HG03196 (cell line): ENCODE measurements around the gene PMPCA.

Experiments used
- ATAC-seq: cut with Tn5 transposase; IDR thresholded peaks from one replicate; pipeline ENCODE4 v1.9.1; 2021; ENCODE audit not compliant: unreplicated experiment

PMPCA gene

DNA sequence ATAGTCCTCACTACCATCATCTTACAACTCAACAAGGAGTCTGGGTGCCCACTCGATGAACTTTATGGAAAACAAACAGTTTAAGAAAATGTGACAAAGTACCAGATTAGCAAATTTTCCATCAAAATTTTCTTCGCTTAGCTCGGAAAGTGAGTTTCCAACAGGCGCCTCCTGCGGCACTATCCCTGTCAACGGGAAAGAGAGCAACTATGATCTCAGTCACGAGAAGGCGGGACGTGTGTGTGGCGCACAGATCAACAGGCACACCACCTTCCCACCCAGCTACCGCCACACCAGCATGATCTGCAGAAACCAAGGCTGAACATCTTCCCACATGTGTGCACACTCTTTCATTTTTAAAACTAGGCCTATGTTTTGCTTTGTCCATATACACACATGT lies 42.9 kb downstream of the PMPCA start:
- ATAC-seq: no peak

DNA sequence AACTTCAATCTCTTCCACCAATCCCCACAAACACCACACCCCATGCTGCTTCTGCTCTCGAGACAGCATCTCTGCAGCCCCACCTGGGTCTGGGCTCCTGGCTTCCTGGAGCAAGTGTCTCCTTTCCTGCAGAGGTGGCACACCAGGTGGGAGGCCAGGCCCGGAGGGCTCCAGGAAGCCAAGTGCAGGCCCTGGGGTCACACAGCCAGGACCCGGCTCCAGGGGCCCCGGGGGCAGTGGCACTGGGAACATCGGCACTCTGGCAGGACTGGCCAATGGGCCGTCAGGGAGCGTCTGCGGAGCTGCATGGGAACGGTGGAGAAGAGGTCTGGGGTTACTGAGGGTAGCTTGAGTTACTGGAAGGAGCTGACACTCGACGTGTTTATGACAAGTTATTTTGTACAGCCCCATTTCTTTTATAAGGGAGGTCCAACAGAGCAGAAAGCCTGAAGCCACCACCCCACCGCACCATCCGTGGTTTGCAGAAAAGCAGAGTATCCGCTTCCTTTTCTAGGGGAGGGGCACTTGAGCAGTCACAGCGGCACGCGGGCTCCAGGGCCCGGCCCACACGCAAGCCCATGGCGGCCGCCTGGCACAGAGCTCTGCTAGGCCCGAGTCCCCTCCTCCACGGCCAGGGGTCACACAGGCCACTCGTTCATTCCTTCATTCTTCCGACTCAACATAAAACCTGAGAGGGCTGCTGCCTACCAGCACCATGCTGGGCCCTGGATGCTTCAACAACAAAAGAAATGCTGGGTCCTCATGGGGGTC lies 43.8 kb downstream of the PMPCA start:
- no peak for ATAC-seq

DNA sequence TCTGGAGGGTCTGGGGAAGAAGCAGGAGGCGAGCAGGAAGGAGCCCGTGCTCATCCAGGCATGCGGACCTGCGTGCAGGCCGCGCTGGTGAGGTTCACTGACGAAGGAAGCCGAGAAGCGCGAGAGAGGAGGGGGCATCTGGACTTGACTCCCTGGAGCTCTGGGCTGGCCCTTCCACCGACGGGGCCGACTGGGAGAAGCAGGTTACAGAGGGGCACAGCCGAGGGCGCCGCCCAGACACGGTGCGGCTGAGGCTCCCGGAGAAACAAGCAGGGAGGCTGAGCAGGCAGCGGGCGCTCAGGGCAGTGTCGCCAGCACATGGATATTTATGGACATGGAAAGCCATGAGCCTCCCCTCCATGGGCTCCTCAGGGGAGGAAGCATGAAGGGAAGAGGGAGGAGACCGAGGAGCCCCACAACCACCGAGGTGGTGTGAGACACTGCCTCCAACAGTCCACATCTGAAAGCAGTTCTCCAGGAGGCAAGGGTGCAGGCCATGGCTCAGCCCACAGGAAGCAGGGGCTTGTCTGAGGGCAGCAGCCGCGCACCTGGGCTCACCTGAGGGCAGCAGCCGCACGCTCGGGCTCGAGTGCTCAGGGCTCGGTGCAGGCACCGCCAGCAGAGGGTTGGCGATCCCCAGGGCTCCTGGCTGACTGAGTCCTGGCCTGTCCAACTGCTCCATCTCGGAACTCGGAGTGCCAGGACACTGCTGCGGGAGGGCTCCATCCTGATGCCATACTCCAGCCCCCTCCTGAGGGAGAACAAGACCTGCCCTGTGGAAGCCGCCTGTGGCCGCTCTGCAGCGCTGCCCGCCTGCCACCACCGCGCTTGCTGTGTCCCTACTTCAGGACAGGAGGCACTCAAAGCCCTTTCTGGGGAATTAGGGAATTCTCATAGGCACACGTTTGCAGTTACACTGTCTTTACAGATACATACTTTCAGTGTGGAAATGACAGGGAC lies 44.9 kb downstream of the PMPCA start:
- no peak for ATAC-seq

DNA sequence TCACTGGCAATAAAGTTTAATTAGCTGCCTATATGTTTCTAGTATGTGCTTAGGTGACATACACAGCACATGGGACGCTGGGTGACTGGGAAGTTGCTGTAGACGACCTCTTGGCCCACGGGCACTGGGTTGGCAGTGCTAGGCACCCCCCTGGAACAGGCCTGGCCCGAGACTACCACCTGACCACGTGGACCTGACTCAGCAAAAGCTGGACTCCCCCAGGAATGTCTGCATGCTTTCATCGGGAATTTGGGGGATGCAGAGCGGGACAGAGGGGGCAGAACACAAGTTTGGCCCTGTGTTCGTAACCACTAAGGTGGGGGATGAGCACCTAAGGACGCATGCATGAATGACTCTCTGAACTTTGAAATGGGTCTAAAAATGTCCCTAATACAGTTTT lies 45.8 kb downstream of the PMPCA start:
- ATAC-seq: no peak

DNA sequence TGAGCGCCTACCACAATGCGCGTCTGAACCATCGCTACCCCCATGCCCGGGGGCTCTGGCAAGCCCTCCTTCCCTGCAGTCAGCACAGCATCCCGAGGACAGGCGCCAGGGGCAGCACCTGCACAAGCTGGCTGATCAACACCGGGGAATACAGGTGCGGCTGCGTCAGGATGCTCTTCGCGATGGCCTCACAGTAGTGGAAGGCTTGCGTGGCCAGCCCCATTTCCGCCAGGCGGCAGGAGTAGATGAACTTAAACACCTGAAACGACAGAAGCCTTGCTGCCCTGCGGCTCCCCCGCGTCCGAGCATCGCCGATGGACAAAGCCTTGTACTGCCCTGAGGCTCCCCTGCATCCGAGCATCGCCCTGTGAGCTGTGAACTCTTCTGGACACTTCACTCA lies 46.9 kb downstream of the PMPCA start:
- no peak for ATAC-seq

DNA sequence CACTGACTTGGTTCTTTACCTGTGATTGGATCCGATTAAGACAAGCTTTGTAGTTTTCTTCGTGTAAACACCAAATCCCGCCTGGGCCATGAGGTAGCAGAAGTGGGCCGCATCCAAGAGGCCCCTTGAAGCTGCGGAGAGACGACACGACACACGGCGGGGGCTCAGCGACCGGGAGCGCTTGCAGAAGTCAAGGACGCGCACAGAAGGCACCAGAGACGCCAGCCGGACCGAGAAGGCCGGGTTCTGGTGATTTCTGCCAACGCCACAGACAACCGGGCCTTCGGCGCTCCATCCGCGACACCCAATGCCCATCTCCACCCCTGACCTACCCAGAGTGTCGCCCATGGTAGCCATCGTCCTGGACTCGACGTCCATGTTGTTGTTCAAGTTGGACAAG lies 49.0 kb downstream of the PMPCA start:
- no peak for ATAC-seq

DNA sequence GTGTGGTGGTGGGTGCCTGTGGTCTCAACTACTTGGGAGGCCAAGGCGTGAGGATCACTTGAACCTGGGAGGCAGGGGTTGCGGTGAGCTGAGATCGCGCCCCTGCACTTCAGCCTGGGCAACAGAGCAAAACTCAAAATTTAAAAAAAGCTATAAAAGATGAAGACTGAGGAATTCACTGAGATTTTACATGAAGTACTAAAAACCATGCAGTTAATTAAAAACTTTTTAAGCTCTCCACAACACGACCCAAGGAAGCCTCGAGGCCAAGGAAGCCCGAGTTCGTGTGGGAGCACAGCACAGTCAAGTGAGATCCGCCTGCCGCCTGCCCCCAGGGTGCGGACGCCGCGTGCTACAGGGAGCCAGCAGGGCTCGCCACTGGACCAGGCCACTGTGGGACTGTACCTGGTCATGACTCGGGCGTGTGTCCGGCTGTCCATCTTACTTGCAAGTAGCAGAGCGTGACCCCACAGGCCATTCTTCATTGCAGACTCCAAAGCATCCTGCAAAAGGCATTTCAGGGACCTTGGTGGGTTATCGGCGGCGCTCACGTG lies 50.4 kb downstream of the PMPCA start:
- ATAC-seq: no peak

DNA sequence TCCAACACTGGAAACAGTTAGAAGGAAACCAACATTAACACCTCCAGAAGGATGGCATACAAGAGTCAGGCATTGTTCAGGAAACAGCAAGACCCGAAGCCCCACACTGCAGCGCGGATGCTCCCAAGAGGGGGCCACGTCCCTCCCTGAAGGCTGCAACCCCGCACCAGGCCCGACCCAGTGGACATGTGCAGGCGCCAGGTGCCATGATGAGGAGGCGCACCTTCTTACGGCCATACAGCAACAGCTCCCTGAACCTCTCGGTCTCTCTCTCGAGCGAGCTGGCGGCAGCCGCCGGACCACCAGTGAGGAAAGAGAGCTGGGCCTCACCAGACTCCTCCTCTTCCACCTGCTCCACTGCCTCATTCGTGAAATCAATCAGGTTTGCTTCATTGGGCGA lies 52.2 kb downstream of the PMPCA start:
- ATAC-seq: no peak

DNA sequence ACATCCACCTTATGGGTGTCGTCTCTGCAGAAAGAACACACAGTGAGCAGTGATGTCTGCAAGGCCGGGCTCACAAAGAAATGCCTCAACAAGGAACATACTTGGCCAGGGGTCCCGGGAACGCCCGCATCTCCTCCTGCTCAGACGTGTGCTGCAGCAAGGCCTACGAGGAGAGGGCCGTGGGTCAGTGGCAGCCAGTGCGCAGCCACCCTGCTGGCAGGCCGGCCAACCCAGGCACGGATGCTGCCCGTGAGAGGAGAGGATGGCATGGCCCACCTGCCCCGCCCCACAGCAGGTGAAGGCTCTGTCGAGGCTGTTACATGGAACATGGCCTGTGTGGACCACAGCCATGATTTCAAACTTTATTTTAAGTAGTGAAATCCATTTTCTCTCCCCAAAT lies 53.1 kb downstream of the PMPCA start:
- ATAC-seq: no peak

DNA sequence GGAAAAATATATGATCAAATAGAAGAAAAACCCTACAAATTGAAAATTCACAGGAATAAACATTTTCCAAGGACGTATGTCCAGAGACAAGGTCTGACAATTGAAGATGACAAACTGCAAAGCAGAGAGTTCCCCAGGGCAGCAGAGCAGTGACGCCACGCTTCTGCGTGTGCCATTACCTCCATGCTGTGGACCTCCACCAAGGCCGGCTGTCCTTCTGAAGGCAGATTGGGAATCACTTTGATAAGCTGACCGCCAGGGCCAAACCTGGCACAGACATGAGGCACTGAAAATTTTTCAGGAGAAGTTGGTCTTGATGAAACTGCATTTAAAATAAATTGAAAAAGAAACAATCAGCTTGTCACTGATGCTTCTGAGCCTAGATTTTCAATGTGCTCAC lies 53.8 kb downstream of the PMPCA start:
- ATAC-seq: no peak

DNA sequence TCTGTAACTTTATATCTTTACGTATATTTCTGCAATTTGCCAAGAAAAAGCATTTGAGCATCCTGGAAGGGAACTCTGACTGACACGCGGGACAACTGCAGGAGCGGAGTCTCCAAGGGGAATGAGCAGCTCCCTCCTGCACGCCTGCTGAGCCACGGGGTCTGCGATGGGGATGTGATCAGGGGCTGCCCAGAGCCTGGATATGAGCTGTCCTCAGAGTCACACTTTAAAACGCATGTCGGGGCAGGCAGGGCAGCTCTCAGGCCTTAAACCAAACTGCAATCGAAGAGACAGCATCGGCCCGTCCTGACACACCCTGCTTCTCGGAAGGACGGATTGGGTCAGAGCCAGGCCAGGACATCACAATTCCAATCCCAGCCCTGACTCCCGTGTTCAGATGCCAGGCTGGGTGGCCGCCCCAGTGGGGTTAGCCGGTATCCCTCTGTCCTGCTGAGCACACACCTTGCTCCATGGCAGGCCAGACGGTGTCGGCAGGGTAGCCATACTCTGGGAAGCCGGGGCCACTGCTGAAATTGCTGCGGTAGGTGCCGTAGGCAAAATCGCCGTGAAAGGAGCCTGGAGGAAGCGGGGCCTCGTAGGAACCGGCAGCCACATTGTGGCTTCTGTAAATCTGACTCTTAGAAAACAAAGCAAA lies 55.2 kb downstream of the PMPCA start:
- ATAC-seq: no peak

DNA sequence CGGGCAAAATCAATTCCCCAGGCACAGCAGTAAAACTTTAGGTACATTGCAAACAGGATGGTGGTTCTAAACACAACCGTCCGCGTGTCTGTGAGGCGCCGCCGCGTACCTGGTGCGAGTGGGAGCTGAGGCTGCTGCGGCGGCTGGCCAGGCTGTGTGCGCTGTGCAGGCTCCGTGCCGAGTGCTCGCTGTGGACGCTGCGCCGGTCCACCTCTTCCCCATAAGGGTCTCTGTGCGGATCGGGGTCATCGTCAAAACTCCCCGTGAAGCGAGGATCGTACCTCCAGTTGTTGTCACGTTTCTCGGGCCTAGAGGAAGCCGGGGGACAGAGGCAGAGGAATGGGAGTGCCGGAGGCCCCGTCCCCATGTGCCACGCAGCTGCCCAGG lies 55.7 kb downstream of the PMPCA start:
- ATAC-seq: no peak

DNA sequence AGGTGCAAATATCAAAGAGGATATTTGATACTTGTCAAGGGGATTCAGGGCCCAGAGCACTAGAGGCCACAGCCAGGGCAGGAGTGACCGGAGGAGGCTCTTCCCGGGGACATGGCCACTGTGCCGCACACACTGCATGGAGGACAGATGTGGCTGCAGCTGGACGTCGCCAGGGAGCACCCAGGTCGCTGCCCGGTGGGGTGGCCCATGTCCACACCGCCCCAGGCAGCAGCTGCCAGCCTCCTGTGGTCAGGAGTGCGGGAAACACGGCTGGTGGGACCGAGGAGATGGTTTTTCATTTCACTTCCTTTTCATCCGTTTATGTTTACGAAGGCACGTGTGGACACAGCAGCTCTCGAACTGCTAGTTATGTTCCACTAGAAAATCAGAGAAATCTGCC lies 57.3 kb downstream of the PMPCA start:
- ATAC-seq: no peak

DNA sequence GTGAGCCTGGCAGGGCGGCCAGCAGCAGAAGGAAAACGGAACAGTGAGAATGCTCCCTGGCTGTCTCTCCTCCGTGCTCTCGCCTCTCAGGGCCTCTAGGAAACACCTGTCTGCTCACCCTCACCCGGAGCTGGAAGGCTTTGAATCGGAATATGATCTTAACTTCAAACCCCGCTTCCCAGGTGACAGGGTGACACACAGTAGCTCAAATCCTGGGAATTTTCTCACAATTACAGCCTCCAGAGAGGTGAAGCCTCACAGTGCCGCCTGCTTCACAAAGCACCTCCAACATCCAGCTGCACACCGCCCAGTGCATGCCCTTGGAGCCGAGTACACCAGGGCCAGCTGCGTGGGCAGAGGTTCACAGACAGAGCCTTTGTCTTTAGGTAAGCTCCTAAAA lies 59.9 kb downstream of the PMPCA start:
- no peak for ATAC-seq

DNA sequence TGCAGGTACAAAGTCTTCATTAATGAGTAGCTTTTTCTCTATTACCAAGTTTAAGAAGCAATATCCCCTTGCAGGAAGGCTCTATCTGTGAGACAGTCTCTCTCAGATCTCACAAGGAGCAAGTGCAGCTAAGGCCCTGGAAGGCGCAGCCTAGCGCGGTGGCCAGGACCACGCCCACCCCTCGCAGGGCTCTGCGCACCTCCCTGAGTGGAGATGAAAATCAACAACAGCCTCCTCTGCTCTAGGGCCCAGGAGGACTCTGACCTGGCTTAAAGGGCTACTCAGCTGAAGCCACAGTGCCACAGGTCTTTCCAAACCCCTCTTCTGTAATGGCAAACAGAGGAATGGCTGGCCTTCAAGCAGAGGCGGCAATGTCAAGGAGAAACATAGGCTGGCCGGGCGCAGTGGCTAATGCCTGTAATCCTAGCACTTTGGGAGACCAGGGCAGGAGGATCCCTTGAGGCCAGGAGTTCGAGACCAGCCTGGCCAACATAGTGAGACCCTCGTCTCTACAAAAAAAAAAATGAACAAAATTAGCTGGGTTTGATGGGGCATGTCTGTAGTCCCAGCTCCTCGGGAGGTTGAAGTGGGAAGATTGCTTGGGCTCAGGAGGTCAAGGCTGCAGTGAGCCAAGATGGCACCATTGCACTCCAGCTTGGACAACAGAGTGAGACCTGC lies 60.5 kb downstream of the PMPCA start:
- ATAC-seq: no peak

DNA sequence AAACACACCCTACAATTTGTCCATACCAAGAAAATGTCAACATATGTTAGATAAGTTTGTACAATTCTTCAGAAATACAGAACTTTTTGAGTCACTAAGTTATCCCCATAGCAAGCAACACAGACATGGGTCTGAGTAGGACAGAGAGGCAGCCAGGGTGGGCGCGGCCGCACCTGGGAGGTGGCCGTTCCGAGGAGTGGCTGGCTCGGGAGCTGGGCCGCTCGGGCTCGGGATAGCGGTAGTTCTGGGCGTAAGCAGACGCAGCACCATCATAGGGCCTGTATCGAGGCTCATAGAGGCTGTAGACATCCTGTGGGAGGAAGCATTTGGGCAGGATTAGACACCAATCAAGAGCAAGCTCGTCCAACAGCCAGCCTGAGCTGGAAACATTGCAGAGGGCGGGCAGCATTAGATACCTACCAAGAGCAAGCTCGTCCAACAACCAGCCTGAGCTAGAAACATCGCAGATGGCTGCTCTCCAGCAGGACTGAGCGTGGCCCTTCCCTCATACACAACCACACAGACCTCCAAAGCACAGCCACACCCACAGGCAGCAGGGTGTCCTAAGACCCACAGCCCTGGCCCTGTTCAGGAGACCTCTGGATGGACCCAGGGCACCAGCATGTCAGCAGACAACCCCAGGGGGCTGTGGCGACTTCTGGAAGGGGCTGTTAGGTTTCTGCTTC lies 61.5 kb downstream of the PMPCA start:
- no peak for ATAC-seq

DNA sequence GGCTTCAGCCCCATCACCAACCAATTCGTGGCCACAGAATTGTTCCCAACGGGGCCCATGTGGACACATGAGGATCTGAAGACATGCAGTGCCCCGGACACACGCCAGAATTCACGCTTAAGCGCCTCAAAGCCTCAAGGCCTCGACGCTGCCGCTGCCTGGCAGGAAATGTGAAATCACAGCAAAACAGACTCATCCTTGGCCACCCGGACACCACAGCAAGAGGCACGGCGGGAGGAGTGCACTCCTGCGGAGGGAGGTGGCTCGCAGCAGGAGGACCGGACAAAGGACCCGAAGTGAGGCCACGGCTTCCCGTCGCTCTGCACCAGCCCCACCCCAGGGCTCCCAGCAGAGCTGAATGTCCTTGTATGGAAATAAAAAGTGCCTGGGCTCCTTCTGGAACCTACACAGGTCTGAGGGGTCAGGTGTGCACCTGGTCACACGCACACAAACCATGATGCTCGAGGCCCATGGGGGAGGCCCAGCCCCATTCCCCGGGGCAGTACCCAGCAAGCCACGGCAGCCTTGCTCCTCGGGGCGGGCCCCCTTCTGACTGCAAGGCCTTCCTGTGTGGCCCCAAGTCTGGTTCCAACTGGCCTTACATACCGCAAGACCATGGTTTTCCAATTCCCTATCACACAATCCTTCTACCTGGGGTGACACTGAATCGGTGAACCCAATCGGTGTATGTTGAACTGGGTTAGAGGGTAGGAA lies 62.3 kb downstream of the PMPCA start:
- ATAC-seq: no peak

DNA sequence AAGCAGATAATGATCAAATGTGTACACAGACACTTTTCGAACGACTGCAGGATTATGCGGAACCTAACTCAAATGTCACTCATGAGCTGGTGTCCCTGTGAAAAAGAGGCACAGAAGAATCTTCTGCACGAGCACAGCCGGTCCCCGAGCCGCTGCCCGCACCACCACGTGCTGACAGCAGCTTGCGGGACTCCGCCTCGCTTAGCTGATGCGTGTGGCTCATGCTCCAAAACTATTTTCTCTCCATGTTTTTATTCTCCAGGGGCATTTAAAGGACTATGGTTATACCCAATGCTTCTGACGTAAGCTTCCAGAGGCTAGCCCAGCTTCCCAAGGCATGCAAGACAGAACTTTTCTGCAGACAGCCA lies 62.9 kb downstream of the PMPCA start:
- ATAC-seq: no peak
